PC-3 (cell line): Measurements from ENCODE around the gene MAP2K1. TPM values are rescaled to one million over a fixed set of nuclear protein-coding genes. Genes with fewer than 3 reads are reported as not detected.
"Not testable (repeated sequence)": the region's sequence is repeated elsewhere in the genome, so short reads cannot be mapped to it uniquely, and the experiment has no call there.

Experiments
- ATAC-seq: fragments of 200-7000 bp; cut with Tn5 transposase; 2 replicates; pipeline ENCODE4 v1.9.1; 2020; ENCODE audit warnings: mild to moderate bottlenecking, moderate library complexity
- BruUV-seq: library from RNA; stranded (reverse); fragments of 400-500 nt; replicated peaks from 2 replicates; lab custom pipeline; 2021; lab: Mats Ljungman, UMichigan
- CTCF ChIA-PET: fragments of 300-600 bp; sonication (Branson Sonifier 250); formaldehyde crosslinking; loops from one replicate; lab custom pipeline; 2022; ENCODE audit warnings: antibody characterized with exemption; lab: Charles Lee
- POLR2A ChIA-PET: fragments of 300-600 bp; sonication (Branson Sonifier 250); formaldehyde crosslinking; loops from one replicate; lab custom pipeline; 2022; ENCODE audit warnings: antibody characterized with exemption; ENCODE audit not compliant: unreplicated experiment; lab: Charles Lee
- DNase-seq: peaks from one replicate; pipeline ENCODE4 v3.0.0-alpha.2; 2015
- H2AFZ ChIP-seq: fragments of 300-600 bp; sonication (generic); 2 replicates; pipeline ENCODE4 v1.6.0; 2016; ENCODE audit warnings: antibody characterized with exemption, low read length
- H3F3A ChIP-seq: fragments of 300-600 bp; sonication (generic); one replicate; pipeline ENCODE4 v1.6.0; 2017; ENCODE audit warnings: antibody characterized with exemption, low read length, control low read depth, mild to moderate bottlenecking; ENCODE audit not compliant: unreplicated experiment
- H3K27ac ChIP-seq: fragments of 300-600 bp; sonication (generic); 2 replicates; pipeline ENCODE4 v1.5.1; 2016; ENCODE audit warnings: mild to moderate bottlenecking, low read length
- H3K27me3 ChIP-seq: fragments of 300-600 bp; sonication (generic); 2 replicates; pipeline ENCODE4 v1.6.1; 2016; ENCODE audit warnings: low read length, mixed read lengths
- H3K36me3 ChIP-seq: fragments of 300-600 bp; sonication (generic); 2 replicates; pipeline ENCODE4 v1.6.1; 2016; ENCODE audit warnings: low read depth, mixed run types, low read length, mixed read lengths
- H3K4me1 ChIP-seq: fragments of 300-600 bp; sonication (generic); 2 replicates; pipeline ENCODE4 v1.5.1; 2016; ENCODE audit warnings: low read length; ENCODE audit not compliant: insufficient read depth
- H3K4me2 ChIP-seq: fragments of 300-600 bp; sonication (generic); 2 replicates; pipeline ENCODE4 v1.6.0; 2016; ENCODE audit warnings: low read length
- H3K4me3 ChIP-seq: fragments of 300-600 bp; sonication (generic); 2 replicates; pipeline ENCODE4 v1.5.1; 2016; ENCODE audit warnings: mild to moderate bottlenecking, low read length, mixed read lengths
- H3K79me2 ChIP-seq: fragments of 300-600 bp; sonication (generic); 2 replicates; pipeline ENCODE4 v1.6.1; 2017; ENCODE audit warnings: low read length, mixed read lengths
- H3K9ac ChIP-seq: fragments of 300-600 bp; sonication (generic); 2 replicates; pipeline ENCODE4 v1.6.0; 2016; ENCODE audit warnings: mild to moderate bottlenecking, low read length
- H3K9me2 ChIP-seq: fragments of 300-600 bp; sonication (generic); replicated peaks from 2 replicates; pipeline ENCODE4 v1.6.1; 2016; ENCODE audit warnings: mixed run types, low read length, mixed read lengths
- H3K9me3 ChIP-seq: fragments of 300-600 bp; sonication (generic); 2 replicates; pipeline ENCODE4 v1.6.1; 2016; ENCODE audit warnings: low read length, mixed read lengths
- H4K20me1 ChIP-seq: fragments of 300-600 bp; sonication (generic); 2 replicates; pipeline ENCODE4 v1.6.1; 2016; ENCODE audit warnings: low read length, mixed read lengths
- EZH2 ChIP-seq: fragments of 300-600 bp; sonication (generic); IDR thresholded peaks from one replicate; pipeline ENCODE4 v1.6.1; 2017; ENCODE audit warnings: antibody characterized with exemption, mild to moderate bottlenecking, low read length; ENCODE audit not compliant: unreplicated experiment
- EZH2phosphoT487 ChIP-seq: fragments of 300-600 bp; sonication (generic); IDR thresholded peaks from 2 replicates; pipeline ENCODE4 v1.6.1; 2018; ENCODE audit warnings: mild to moderate bottlenecking, antibody characterized with exemption, low read length, borderline replicate concordance
- intact Hi-C: fragments of 100-400 bp; cut with micrococcal nuclease; formaldehyde crosslinking; loops from 2 replicates; pipeline ENCODE4 v1.9.0; 2023
- total RNA-seq: library from RNA; depleted of rRNA; stranded (reverse); fragments of >200 nt; gene quantifications from 2 replicates; pipeline ENCODE4 v1.2.3, GENCODE V29; 2014
- TF ChIP-seq, protein P1 (sequence below): fragments of 300-600 bp; sonication (generic); conservative IDR thresholded peaks from 2 replicates; pipeline ENCODE4 v1.5.1; 2017; ENCODE audit warnings: antibody characterized with exemption, low read depth, mild to moderate bottlenecking, low read length

MAP2K1 gene
- total RNA-seq, 1 experiment from 2014 or later, result 35.5 TPM

DNA sequence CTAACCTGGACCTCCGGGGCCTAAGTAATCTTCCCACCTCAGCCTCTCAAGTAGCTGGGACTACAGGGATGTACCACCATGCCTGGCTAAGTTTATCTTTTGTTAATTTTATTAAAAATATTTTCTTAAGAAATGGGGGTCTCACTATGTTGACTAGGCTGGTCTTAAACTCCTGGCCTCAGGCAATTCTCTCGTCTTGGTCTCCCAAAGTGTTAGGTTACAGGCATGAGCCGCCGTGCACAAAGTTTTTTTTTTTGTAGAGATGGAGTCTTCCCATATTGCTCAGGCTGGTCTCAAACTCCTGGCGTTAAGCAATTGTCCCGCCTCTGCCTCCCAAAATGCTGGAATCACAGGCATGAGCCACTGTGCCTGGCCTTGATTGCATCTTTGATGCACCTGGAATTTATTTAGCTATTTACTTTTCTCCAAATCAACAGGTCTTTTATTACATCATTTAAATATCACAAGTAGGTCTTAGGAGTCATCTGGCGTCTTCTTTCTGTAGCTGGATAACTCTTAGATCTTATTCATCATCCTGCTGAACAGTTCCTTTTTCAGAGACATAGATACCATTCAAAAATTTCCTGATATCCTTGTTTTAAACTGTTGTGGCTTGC is 7.8 kb upstream of the MAP2K1 start:
- no peaks in the 10 kb centered on the region for H3K79me2 ChIP-seq
- no peaks in the 10 kb centered on the region for H3K9me3 ChIP-seq
- H3K4me1 ChIP-seq, result no peaks in the 10 kb centered on the region
- no peak overlapping the region for H3K27ac ChIP-seq
- TF ChIP-seq EZH2, result no peak
- TF ChIP-seq EZH2phosphoT487, result no peak
- TF ChIP-seq, protein P1, sequence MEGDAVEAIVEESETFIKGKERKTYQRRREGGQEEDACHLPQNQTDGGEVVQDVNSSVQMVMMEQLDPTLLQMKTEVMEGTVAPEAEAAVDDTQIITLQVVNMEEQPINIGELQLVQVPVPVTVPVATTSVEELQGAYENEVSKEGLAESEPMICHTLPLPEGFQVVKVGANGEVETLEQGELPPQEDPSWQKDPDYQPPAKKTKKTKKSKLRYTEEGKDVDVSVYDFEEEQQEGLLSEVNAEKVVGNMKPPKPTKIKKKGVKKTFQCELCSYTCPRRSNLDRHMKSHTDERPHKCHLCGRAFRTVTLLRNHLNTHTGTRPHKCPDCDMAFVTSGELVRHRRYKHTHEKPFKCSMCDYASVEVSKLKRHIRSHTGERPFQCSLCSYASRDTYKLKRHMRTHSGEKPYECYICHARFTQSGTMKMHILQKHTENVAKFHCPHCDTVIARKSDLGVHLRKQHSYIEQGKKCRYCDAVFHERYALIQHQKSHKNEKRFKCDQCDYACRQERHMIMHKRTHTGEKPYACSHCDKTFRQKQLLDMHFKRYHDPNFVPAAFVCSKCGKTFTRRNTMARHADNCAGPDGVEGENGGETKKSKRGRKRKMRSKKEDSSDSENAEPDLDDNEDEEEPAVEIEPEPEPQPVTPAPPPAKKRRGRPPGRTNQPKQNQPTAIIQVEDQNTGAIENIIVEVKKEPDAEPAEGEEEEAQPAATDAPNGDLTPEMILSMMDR, result no peak
- ATAC-seq (no peak), DNase-seq (no peak)
- no peaks in the 10 kb centered on the region for H3F3A ChIP-seq
- BruUV-seq, result no TSS peak
- no peak overlapping the region for H3K9ac ChIP-seq
- H3K9me2 ChIP-seq, result no peaks in the 10 kb centered on the region
- H4K20me1 ChIP-seq, result no peaks in the 10 kb centered on the region
- no peak overlapping the region for H3K4me3 ChIP-seq
- H2AFZ ChIP-seq, result no peak overlapping the region
- no peak overlapping the region for H3K4me2 ChIP-seq
- no peaks in the 10 kb centered on the region for H3K36me3 ChIP-seq
- intact Hi-C loops, result no loop called here
- CTCF ChIA-PET, result no interaction called here
- POLR2A ChIA-PET, result no interaction called here
- no peaks in the 10 kb centered on the region for H3K27me3 ChIP-seq

DNA sequence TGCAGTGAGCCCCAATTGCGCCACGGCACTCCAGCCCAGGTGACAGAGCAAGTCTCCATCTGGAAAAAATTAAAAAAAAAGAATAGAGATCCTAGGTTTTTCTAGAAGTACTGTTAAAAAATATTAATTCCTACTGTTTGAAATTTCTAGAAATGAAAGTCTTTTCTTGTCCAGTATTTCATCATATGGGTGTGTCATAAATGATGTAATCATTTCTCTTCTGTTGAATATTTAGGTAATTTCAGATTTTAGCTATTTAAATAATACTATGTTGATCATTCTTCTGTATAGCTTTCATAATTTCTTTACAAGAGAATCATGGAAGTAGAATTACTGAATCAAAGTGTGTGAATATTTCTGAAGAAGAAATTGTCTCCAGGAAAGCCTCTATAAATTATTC is 5.3 kb upstream of the MAP2K1 start:
- POLR2A ChIA-PET, H3K27me3 ChIP-seq, H3K36me3 ChIP-seq, H3K4me2 ChIP-seq, H3K9me2 ChIP-seq, DNase-seq, CTCF ChIA-PET, H3K27ac ChIP-seq, H3F3A ChIP-seq, BruUV-seq, intact Hi-C loops, H2AFZ ChIP-seq, H3K79me2 ChIP-seq, H3K4me3 ChIP-seq, H4K20me1 ChIP-seq, H3K4me1 ChIP-seq, H3K9ac ChIP-seq, ATAC-seq, H3K9me3 ChIP-seq: not testable (repeated sequence)

GRCh38 chr15:66387163-66388042 is 691 bp downstream of the MAP2K1 start:
- DNase-seq (peak; percentile 48), ATAC-seq (peak; percentile 18)
- CTCF ChIA-PET, result interaction anchor here (0.9 to 1.2 kb wide), 2 partner anchors 110 to 112 kb away, joined by 3 read pairs; partner anchors contain the start of gene SNAPC5
- no peaks in the 10 kb centered on the region for H3K27me3 ChIP-seq
- H3K36me3 ChIP-seq, result 0 out of 2 replicates have a peak, but pooled peaks cover 3% of the 10 kb centered on the region
- no peaks in the 10 kb centered on the region for H3K9me2 ChIP-seq
- peak overlapping the region; percentile 90 for H3K4me3 ChIP-seq
- H3K4me1 ChIP-seq, result peaks cover 32% of the 10 kb centered on the region
- H3K27ac ChIP-seq, result peak overlapping the region; percentile 56
- peak overlapping the region; percentile 92 for H3K4me2 ChIP-seq
- H3K9ac ChIP-seq, result peak overlapping the region; percentile 76
- peaks cover 59% of the 10 kb centered on the region for H3K79me2 ChIP-seq
- TSS peak; percentile 53 for BruUV-seq
- H3K9me3 ChIP-seq, result no peaks in the 10 kb centered on the region
- H2AFZ ChIP-seq, result peak overlapping the region; percentile 53; the same call in 1 of the 2 replicates
- intact Hi-C loops, result no loop called here
- TF ChIP-seq EZH2phosphoT487, result no peak
- TF ChIP-seq, protein P1, result peak; percentile 56
- H3F3A ChIP-seq, result peaks cover 3% of the 10 kb centered on the region
- peaks cover 35% of the 10 kb centered on the region for H4K20me1 ChIP-seq
- POLR2A ChIA-PET, result no interaction called here
